ENCODE results near the gene TUBGCP2.

DNA sequence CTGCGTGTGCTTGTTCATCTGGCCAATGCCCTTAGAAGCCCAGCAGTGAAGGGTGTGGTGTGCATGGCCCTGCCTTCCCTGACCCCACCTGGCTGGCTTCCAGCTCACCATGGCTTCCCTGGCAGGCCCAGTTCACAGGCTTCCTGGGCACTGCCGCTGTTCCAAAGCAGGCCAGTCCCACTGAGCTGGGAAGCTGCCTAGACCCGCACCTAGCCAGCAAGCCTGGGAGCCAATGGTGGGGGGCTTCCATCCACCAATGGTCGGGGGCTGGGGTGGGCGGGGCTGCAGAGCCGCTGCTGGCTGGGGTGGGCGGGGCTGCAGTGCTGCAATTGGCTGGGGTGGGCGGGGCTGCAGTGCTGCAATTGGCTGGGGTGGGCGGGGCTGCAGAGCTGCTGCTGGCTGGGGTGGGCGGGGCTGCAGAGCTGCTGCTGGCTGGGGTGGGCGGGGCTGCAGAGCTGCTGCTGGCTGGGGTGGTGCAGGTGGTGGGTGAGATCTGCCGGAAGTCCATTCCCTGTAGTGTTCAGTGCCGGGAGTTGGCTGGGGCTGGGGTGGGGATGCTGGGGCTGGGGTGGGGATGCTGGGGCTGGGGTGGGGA, 15.6 kb upstream of the TUBGCP2 start:
- TF ChIP-seq CTCF (IDR thresholded peaks at IDR 0.05) (no peak), POLR2A (IDR thresholded peaks at IDR 0.05) (no peak)

Measured in ovary (tissue), 3 donors.